NCI-H2196 treated with DMSO at 0.1 percent for 48 hours (cell line): ENCODE results near the gene C19orf38.
A peak's percentile ranks its signal among the peaks of the same experiment; 100 is the strongest.
"Not testable (repeated sequence)": the region's sequence is repeated elsewhere in the genome, so short reads cannot be mapped to it uniquely, and the experiment has no call there.

Source experiments
- DNase-seq: peaks from one replicate; lab custom pipeline; 2025; ENCODE audit not compliant: unreplicated experiment; lab: John Stamatoyannopoulos, UW

C19orf38 gene

GRCh38 chr19:10846500-10847202 is 1.6 kb upstream of the C19orf38 start:
- no peak for DNase-seq

DNA sequence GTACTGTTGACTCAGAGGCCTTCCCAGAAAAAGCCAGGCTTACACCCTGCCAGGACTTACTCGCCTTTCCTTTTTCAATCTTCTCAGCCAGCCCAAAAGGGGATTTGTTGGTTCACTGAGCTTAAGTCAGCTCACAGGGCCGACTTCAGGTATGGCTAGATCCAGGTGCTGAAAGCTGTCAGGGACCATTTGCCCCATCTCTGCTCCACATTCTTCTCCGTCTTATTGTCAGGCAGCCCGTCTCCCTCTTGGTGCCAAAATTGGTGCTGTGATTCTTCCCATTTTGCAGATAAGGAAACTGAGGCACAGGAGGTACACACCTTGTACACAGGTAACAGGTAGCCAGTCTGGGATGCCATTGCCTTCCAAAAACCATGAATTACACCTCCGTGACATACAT is 2.4 kb downstream of the C19orf38 start:
- DNase-seq, result no peak

DNA sequence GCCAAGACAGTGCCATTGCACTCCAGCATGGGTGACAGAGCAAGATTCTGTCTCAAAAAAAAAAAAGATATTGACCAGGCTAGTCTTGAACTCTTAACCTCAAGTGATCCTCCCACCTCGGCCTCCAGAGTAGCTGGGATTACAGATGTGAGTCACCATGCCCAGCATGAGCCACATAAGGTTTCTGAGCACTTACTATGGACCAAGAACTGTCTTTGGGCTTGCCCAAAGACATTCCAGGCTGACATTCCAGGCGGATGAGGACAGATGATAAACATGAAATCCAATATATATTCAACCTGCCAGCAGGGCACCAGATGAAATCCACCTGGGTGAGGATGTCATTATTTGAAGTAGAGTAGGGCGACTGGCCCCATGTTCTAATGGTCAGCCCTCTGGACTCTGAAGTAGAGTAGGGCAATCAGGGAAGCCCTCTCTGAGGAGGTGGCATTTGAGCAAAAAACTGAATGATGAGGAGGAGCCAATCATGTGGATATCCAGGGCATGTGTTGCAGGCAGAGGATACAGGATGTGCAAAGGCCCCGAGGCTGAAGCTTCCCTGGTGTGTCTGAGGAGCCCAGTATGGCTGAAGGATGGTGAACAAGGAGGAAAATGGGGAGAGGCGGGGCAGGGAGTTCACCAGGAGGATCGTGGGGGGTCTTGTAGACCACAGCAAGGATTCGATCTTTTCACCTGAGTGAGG is 4.0 kb downstream of the C19orf38 start:
- DNase-seq, result no peak

DNA sequence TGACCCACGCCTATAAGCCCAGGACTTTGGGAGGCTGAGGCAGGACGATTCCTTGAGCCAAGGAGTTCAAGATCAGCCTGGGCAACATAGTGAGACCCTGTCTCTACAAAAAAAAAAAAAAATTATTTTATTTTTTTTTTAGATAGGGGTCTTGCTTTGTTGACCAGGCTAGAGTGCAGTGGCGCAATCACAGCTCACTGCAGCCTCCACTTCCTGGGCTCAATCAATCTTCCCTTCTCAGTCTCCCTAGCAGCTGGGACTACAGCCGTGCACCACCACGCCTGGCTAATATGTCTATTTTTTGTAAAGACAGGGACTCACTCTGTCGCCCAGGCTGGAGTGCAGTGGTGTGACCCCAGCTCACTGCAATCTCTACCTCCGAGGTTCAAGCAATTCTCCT is 4.7 kb downstream of the C19orf38 start:
- no peak for DNase-seq

DNA sequence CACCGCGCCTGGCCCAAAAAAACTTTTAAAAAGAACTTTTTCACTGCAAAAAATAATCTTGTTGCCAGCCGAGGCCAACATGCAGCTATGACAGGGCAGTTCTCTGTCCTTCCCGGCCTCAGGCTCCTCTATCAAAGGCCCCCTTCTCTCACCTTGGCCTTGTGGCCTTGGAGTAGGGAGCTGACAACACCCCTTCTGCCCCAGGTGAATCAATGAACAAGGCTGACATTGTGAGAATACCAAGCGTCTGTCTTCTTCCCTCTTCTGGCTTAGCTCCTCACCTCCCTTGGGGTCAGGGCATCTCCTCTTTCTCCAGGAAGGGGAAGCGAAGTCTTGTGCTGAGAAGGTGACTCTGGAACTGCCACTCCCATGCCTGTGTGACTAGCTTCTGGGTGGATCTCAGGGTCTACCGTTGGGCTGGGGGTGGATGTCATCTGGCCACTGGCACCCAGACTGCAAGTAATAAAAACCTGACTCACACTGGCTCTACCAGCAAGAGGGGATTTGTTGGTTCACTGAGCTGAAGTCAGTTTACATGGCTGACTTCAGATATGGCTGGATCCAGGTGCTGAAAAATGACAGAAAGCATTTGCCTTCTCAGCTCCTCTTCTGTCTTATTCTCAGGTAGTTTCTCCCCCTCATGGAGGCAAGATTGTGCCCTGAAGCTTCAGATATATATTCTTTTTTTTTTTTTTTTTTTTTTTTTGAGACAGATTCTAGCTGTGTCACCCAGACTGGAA is 6.3 kb downstream of the C19orf38 start:
- DNase-seq, result no peak

GRCh38 chr19:10855879-10856522 is 7.8 kb downstream of the C19orf38 start:
- no peak for DNase-seq

DNA sequence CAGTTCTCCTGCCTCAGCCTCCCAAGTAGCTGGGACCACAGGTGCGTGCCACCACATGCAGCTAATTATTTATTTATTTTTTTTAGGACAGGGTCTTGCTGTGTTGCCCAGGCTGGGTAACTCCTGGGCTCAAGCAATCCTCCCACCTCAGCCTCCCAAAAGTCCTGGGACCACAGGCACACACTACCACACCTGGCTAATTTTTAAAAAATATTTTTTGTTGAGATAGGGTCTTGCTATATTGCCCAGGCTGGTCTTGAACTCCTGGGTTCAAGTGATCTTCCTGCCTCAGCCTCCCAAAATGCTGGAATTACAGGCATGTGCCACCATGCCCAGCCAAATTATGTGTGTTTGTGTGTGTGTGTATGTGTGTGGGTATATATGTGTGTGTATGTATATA is 8.7 kb downstream of the C19orf38 start:
- not testable (repeated sequence) for DNase-seq

DNA sequence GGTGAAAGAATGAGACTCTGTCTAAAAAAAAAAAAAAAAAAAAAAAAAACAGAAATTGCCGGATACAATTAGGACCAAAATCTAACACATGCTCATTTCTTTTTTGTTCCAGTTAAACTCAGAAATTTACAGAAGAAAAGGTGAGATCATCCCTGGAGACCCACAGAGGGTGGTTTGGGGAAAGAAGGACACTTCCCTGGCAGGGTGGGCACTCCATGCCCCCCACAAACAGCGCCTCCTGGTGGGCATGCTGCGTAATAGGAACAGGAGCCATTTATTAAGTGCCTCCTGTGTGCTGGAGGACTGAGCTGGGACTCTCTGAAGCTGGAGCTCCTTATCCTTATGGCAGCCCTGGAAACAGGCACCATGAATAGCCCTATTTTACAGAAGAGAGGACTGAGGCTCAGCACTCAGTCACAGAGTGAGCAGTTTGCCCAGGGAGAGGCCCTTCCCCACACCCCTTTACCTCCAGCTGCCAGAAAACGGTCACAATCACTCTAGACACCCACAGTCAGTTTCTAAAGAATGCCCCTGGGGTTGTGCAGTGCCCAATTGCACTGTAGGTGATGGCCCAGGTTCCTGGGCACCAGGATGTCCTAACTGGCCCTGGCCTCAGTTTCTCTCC is 10.1 kb downstream of the C19orf38 start:
- DNase-seq, result no peak

- DNase-seq, result no peak
These were observed 13.0 kb downstream of the C19orf38 start for GRCh38 chr19:10861103-10861651.

DNA sequence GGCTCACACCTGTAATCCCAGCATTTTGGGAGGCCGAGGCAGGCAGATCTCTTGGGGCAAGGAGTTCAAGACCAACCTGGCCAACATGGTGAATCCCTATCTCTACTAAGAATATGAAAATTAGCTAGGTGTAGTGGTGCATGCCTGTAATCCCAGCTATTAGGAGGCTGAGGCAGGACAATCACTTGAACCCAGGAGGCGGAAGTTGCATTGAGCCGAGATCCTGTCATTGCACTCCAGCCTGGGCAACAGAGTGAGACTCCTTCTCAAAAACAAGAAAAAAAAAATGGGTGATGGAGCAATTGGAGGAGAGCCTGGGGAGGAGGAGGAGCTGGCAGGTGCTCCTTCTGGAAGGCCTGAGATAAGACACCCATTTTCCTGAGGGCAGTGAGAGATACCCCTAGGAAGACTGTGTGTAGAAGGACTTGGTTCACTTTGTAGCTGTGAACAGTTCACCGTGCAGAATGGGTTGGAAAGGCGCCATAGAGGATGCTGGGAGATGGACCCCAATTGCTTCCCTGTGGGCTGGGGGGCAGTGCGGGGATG is 14.4 kb downstream of the C19orf38 start:
- no peak for DNase-seq

DNA sequence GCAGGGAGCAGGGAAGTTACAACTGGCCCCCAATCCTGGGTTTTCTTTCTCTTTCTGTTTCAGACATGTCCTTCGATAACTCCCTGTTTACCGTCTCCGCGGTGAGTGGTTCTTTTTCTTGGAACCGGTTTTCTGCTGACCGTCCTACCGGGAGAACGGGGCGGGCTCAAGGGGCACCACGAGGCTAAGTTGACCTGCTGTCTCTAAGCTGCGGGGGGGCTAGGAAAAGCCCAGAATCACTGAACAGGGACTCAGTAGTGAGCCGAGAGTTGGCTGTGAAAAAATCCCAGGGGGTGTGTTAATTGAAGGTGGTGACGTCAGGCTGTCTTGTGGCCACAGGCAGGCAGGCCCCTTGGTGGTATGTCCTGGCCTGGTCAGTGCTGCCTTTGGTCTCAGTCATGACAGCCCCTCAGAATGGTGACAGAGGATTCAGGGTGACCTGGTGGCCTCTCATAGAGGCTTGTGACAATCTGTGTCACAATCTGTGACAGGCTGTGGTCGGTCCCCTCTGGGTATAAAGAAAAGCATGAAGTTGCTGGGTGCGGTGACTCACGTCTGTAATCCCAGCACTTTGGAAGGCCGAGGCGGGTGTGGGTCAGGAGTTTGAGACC is 15.0 kb downstream of the C19orf38 start:
- no peak for DNase-seq

GRCh38 chr19:10864538-10864899 is 16.3 kb downstream of the C19orf38 start:
- DNase-seq, result peak; percentile 71

DNA sequence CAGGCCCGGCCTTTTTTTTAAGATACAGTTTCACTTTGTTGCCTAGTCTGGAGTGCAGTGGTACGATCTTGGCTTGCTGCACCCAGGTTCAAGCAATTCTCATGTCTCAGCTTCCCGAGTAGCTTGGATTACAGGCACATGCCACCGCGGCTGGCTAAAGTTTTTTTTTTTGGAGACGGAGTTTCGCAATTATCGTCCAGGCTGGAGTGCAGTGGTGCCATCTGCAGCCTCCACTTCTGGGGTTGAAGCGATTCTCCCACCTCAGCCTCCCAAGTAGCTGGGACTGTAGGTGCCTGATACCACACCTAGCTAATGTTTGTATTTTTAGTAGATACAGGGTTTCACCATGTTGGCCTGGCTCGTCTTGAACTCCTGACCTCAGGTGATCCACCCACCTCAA is 18.3 kb downstream of the C19orf38 start:
- DNase-seq, result no peak

DNA sequence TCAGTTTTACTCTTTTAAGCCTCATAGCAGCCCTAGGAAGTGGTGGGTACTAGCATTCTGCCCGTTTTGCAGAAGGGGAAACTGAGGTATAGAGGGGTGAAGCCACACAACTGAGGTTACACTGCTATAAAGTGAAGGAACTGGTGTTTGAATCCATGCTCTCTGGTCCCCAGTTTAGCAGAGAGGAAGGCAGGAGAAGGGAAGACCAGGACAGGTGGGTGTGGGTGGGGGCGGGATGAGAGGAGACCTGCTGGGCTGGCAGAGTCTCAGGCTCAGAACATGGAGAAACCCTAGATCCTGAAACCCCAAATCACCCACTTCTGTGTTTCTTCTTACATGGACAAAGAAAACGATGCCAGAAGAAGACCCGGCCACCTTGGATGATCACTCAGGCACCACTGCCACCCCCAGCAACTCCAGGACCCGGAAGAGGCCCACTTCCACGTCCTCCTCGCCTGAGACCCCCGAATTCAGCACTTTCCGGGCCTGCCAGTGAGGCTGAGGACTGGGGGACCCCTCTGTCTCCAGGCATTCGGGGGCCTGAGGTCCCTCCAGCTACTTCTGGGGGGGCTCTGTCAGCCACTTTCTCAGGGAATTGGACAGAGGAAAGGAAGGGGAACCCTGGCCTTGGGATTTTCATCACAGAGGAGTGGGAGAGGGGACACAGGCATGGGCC is 20.8 kb downstream of the C19orf38 start:
- no peak for DNase-seq

DNA sequence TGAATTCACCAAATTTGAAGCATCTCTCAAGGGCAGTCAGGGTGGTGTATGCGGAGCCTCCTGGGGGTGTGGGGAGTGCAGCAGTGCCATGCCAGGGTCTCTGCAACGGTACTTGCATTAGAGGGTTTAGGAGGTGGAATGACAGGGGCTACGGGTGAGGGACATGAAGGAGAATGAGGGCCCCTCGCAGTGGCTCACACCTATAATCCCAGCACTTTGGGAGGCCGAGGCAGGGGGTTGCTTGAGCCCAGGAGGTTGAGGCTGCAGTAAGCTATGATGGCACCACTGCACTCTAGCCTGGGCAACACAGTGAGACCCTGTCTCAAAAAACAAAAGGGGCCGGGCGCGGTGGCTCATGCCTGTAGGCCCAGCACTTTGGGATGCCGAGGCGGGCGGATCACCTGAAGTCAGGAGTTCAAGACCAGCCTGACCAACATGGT is 21.7 kb downstream of the C19orf38 start:
- not testable (repeated sequence) for DNase-seq

GRCh38 chr19:10870501-10870954 is 22.3 kb downstream of the C19orf38 start:
- DNase-seq, result no peak

DNA sequence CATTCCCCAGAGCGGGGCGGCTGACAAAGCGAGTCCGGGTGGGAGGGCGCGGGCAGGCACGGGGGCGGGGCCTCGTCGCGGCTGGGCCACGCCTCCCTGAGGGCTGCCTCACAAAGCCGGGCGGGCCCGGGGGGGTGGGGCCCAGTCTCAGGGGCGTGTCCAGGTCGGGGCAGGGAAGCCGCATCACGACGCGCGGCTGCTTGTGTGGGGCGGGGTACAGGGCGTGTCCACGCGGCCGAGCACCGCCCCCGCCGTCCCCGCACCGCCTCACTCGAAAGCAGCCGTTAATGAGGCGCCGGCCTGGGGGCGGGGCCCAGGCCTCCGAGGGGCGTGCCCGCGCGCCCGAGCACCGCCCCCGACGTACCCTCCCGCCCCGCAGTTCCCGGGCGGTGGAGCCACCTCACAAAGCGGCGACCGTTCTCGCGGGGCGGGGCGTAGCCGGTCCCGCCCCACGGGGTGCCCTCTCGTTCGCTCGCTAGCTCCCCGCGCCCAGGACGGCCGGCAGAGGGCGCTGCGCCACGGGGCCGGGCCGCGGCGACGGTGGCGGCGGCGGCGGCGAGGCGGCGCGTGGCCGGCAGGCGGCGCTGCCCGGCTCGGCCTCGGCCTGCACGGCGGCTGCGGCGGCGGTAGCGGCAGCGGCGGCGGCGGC is 22.9 kb downstream of the C19orf38 start, which contains the start of gene CARM1:
Gene CARM1 (plus strand): TSS at position 599 of the 649 bp plus-strand sequence. CDS start 150 bp downstream, outside the sequence.
- peak; percentile 96 for DNase-seq

DNA sequence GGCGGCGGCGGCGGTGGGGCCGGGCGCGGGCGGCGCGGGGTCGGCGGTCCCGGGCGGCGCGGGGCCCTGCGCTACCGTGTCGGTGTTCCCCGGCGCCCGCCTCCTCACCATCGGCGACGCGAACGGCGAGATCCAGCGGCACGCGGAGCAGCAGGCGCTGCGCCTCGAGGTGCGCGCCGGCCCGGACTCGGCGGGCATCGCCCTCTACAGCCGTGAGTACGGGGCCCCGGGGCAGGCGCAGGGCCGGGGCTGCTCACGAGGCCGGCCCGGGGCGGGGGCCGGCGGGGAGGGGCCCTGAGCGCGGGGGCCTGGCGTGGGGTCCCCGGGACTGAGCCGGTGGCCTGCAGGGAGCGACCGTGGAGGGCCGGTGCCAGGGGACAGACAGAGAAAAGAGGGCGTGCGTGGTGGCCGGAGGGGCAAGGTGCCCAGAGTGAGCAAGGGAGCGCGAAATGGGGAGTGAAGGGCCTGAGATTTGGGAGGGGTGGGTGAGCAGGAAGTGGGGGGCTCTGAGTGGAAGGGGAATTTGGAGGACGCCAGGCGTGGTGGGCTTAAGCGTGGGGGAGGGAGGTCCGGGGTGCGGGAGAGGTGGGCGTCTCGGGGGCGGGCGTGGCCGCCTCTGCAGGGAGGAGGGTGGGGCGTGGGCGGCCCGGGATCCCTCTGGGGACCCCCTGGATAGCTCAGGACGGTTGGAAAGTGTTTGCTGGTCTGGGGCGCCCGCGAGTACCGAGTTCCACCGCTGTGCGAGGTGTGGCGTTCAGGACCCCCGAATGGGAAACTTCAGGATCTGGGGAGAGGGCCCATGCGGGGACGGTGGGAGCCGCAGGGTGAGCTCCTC is 23.7 kb downstream of the C19orf38 start:
- DNase-seq, result no peak
